Stimulated activated CD4-positive, alpha-beta T cell treated with anti-CD3 and anti-CD28 coated beads, Interleukin-1b, Interleukin-23, amount 100 ng/mL, for 1 hour (primary cell): ENCODE measurements around the gene VKORC1.

Source experiments
- DNase-seq, 2 donors: peaks; one replicate each; pipeline ENCODE4 v3.0.0-alpha.2; 2020; ENCODE audit warnings: low read depth in 2 of 2

The VKORC1 gene

GRCh38 chr16:31063843-31064611 lies 30.6 kb downstream of the VKORC1 start:
- DNase-seq = no peak

- no peak for DNase-seq
Measured at GRCh38 chr16:31063495-31063842, 31.1 kb downstream of the VKORC1 start.

DNA sequence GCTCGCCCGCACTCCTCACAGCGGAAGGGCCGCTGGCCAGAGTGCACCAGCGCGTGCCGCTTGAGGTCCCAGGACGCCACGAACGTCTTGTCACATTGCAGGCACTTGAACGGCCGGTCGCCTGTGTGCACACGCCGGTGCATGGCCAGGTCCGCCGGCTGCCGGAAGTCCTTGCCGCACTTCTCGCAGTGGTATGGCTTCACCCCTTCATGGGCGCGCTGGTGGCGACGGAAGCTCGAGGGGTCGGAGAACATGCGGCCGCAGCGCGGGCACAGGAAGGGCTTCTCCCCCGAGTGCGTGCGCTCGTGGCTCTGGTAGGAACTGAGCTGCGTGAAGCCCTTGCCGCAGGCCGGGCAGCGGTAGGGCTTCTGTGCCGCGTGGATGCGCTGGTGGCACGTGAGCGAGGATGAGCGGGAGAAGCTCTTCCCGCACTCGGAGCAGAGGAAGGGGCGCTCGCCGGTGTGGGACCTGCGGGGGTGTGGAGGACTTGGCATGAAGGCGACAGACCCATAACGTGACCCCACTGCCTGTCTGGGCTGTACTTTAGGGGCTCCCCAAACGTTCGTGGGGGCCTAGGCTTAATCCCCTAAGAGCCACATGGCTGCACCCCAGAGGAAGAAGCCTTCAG lies 32.7 kb downstream of the VKORC1 start:
- DNase-seq = no peak

DNA sequence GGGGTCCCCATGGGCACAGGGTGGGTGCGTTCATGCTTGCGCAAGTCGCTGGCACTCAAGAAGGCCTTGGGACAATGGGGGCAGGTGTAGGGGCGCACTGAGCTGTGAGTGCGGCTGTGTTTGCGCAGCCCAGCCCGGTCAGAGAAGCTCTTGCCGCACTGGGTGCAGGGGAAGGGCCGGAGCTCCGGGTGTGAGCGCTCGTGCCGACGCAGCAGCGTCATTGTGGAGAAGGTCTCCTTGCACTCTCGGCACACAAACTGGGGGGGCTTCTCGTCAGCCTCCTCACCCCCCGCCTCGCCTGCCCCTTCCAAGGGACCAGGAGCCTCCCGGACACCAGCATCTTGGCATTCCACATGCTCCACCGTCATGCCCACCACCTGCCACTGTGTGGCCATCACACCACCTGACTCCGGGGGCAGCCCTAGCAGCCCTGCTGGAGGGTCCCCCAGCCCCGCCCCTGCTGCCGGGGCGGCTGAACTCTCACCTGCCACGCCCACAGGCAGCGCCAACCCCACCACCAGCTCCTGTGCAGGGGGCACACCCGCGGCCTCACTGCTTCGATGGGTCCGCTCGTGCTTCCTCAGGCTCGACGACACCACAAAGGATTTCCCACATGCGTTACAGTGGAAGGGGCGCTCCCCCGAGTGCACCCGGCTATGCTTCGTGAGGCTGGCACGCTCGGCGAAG lies 33.3 kb downstream of the VKORC1 start:
- no peak for DNase-seq

- no peak for DNase-seq
Measured at GRCh38 chr16:31055613-31056012, 39.0 kb downstream of the VKORC1 start.

- DNase-seq = no peak
Measured at GRCh38 chr16:31052114-31052513, 42.5 kb downstream of the VKORC1 start.

DNA sequence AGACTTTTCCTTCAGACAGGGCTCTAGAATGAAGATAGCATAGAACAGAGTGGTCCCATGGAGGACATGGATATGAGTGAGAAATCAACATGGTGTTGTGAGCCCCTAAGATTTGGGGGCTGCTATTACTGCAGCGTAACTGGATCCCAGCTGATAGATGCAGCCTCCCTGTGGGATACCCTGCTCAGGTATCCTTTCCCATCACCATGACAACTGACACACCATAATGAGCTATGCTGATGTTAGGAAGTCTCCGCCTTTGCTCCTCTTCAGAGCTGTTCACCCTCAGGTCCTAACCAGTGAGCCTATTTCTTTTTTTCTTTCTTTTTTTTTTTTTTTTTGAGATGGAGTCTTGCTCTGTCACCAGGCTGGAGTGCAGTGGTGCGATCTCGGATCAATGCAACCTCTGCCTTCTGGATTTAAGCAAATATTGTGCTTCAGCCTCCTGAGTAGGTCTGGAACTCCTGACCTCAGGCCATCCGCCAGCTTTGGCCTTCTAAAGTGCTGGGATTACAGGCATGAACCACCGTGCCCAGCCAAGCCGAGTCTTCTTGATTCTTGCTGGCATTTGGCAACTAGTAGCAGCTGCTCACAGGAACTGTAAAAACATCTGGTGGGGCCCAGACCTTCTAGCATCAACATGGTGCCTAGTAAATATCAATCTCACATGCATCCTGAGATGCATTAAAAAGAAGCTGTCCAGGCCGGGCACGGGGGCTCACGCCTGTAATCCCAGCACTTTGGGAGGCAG lies 44.1 kb downstream of the VKORC1 start:
- DNase-seq = no peak

GRCh38 chr16:31043898-31044481 lies 50.6 kb downstream of the VKORC1 start:
- no peak for DNase-seq

GRCh38 chr16:31043352-31043751 lies 51.2 kb downstream of the VKORC1 start:
- DNase-seq = no peak

DNA sequence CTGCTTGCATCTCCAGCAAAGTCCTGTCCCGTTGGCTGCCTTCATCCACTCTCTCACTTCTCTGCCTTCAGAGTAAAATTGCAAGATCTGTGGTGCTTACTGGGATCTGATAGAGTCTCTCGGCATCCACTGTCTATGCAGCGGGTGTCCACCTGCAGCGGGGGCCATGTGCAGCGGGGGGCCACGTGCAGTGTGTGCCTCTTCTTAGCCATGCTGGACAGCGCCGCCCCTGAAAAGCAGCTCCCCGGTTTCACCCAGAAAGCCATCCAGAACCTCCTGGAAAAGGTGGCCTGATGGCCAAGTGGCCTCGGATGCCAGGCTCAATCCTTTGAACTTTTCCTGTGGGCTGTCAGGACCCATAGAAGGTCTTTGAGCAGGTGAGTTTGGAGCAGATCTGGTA lies 51.7 kb downstream of the VKORC1 start:
- no peak for DNase-seq
